AG20443 (cell line): ENCODE measurements around the gene RAI1.

Experiments
- DNase-seq: peaks from one replicate; pipeline ENCODE4 v3.0.0; 2012; ENCODE audit warnings: low spot score, mixed read lengths

Gene RAI1

GRCh38 chr17:17767887-17768418 lies 86.7 kb downstream of the RAI1 start:
- no peak for DNase-seq

DNA sequence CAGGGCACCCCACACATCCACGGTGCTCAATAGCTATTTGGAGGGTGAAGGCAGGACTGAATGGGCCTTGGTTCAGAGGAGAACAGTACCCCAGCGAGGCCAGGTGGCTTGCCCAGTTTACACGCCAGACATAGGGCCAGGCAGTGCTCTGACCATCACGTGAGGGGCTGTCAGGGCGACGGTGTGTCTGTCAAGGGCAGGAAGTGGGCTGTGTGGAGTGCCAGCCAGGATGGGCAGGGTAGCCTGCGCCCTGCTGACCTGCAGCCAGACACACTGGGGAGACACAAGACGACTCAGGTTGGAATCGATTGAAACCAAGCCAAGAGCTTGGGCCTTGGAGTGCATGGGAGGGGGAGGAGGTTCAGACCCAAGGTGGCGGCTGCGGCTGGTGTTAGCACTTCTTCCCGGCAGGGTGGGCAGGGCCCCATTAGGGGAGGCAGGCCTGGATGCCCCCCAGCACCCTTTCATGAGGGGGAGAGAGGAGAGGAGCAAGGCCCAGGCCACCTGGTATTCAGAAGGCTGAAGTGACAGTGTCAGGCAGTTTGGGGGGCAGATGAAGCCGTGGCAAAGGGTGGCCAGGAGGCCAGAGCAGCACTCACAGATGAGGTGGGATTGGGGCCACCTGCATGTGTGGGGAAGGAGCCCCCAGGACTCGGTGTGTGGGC lies 87.3 kb downstream of the RAI1 start:
- DNase-seq, result no peak

GRCh38 chr17:17769869-17770631 lies 88.8 kb downstream of the RAI1 start:
- DNase-seq, result no peak

GRCh38 chr17:17770632-17771044 lies 89.4 kb downstream of the RAI1 start:
- no peak for DNase-seq

DNA sequence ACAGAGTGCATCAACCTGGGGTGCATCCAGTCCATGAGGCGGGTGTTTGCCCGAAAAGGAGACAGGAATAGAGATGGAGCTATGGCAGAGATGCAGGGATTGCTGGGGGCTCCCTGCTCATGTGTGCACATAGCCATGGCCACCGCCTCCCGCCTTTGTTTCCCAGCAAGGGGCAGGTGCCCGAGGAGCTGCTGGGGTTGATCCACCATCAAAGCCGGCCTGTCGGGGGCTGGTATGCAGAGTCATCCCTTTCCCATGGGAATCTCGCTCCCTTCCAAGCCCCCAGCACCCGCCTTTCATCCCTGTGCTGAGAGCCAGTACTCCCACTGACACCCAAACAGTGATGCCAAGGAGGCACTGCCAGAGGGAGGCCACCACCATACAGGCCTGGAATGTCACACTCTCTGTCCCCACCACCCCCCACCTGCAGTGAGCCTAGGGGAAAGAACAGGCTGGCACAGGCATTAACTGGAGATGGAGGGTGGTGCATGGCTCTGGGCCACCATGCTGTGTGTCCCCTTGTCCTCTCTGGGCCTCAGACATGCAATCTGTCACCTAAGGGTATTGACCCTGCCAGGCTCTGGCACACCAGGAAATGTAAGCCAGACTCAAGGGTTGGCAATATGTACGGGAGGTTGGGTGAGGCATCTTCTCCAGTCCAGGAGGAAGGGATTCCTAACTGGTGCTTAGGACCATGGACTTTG lies 90.4 kb downstream of the RAI1 start:
- no peak for DNase-seq

GRCh38 chr17:17772231-17772630 lies 91.0 kb downstream of the RAI1 start:
- no peak for DNase-seq

- no peak for DNase-seq
Measured at GRCh38 chr17:17774009-17774881, 93.0 kb downstream of the RAI1 start.

DNA sequence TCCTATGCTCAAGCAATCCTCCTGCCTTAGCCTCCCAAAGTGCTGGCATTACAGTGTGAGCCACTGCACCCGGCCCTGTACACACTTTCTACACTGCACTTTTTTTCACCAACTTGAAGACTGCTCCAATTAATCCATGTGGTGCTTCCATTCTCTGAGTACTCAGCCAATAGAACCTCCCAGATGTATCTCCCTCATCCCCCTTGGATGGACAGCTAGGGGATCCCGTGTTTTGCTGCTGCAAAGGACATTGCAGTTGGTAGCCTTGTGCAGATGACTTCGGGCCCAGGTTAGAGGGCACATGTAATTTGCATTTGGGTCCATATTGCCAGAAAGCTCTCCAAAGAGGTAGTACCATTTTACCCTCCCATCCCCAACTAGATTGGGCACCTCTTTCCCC lies 95.6 kb downstream of the RAI1 start:
- no peak for DNase-seq

DNA sequence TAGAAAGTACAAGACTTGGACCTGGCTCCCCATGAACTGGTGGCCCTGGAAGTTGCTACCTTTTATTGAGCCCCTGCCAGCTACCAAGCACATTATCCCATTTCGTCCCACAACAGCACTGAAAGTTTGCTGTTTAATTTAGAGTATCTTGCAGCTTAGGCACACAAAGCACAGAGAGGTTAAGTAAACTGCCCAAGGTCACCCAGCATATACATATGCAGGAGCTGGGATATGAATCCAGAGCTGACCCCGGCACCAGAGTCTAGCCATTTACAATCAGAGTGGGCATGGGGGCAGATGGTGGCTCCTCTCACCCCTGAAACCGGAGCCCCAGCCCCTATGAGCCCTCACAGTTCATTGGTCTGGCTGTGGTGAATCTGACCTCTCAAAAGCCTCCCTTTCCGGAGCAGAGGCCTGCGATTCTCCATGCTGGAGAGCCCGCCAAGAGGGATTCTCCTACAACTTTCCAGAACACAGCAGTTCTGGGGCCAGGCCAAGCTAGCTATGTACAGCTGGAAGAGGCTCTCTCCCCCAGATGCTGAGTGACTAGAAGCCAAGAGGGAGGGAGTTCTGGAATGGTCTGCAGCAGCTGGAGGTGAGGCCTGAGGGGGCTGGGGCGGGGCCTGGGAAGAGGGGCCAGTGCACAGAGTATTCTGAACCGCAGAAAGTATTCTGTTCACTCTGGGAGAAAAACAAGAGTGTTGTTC lies 97.2 kb downstream of the RAI1 start:
- DNase-seq, result no peak

DNA sequence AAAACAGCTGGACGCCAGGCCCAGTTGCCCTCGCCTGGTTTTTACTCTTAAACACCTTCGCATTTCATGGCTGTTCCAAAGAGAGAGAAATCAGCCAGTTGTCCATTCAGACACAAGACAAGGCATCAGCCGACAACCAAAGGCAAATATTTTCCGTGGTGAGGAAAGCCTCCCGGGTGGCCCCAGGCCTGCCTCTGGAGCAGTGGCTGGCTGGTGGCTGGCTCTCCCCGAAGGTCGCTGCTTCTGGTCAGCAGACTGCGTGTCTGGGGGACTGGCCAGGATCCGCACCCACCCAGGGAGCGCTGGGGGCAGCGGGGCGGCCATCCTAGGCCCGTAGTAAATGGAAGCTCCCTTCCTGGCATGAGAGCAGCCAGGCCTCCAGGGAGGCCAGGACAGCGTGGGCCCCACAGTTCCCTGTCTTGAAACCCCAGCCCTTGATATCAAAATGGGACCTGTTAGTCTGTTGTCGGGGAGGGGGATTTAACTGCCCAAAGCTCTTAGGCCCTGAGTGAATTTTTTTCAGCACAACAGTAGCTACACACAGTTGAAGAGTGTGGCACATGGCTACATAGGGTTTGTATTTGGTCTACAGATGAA lies 97.9 kb downstream of the RAI1 start:
- no peak for DNase-seq

GRCh38 chr17:17780922-17781590 lies 99.8 kb downstream of the RAI1 start:
- no peak for DNase-seq

DNA sequence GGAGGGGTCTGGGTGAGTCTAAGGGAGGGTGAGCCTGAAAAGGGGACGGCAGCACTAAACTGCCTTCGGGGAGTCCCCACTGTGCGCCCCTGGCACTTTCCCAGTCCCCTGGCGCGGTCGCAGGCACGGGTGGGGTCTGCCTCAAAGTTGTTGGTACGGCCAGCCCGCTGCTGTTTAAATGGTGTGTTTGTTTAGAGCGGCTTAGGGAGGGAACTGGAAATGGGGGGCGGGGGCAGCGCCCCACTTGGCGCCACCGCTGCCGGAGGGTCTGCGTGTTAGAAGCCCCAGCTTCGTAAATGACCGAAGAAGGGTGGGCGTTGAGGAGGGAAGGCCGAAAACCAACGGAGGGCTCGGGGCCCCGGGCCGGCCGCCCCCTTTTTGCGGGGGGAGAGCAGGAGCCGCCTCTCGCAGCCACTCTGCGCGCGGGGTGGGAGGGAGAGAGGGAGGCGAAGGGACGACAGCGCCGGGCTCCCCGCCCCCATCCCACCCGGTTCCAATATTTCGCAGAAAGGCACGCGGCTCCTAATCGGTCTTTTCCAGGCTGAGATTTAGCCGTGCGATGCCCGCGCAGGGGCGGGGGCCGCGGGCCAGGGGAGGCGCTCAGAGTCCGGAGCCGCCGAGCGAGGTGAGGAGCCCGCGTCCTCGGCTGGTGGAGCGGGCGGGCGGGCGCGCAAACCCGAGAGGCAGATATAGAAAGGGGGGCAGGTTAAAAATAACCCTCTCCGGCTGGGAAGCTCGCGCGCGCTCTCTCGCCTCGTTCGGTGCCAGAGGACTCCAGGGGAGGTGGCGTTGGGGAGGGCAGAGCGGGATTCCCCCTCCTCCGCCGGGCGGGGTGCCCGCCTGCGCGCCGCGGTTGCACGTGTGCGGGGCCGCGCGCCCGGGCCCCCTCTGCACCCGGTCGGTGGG lies 100.6 kb downstream of the RAI1 start:
- peak; percentile 73 for DNase-seq

DNA sequence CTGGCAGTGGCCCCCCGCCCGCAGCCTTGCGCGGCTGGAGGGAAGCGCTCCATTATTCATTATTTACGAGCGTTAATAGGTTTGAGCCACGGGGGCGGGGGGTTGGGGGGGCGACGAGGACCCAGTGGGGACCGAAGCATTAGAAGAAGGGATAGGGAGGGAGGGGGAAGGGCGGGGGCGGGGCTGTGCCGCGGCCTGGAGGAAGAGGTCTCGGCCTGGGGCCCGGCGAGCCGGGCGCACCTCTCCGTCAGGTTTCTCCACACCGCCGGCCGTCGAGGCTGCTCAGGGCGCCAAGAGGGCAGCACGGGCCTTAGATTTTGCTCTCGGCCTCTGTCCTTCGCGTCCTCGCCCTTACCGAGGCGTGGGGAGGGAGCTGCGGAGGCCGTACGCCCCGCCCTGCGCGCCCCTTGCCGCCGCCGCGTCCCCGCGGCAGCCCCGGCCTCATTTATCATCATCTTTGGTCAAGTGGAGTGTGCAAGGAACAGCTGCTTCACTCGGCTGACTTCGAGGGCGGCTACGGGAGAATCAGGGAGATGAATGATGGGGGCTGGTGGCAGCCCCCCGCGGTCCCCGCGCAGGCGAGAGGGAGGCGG lies 101.4 kb downstream of the RAI1 start:
- DNase-seq, result no peak

DNA sequence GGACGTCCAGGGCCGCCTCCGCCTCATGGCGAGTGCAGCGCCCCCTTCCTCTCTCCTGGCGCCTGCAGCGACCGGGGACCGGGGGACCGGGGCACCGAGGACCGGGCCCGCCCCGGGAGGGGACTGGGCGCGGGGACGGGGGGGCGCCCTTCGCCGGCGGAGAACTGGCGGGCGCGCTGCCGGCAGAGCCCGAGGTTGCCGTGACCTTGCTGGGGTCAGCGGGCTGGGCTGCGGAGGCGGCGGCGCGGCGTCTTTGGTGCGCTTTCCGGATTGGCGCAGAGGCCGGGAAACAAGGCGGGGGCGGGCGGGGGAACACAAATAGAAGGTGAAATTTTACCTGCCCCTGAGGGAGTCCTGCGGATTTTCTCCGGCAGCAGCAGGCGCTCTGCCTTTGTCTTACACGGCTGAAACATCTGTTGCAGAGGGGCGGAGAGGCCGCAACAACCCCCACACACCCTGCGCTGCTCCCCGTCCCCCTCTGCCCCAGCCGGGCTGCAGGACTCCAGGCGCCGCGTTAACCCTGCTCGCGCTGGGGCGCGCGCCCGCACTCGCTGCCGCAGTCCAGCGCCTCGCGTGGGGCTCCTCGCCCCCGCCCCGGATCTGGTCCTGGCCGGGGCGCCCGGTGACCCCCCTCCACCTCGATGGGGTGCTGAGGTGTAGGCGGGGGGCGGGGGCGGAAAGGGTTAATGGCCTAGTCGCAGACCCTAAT lies 102.0 kb downstream of the RAI1 start:
- DNase-seq, result peak; percentile 57

- DNase-seq, result no peak
Measured at GRCh38 chr17:17783825-17784656, 102.8 kb downstream of the RAI1 start.

- DNase-seq, result no peak
Measured at GRCh38 chr17:17784657-17785267, 103.5 kb downstream of the RAI1 start.

GRCh38 chr17:17785407-17785806 lies 104.1 kb downstream of the RAI1 start:
- DNase-seq, result no peak
